ENCODE data around the gene NR5A2. TPM values are rescaled to one million over a fixed set of nuclear protein-coding genes. Genes with fewer than 3 reads are reported as not detected.

The NR5A2 gene
- total and polyA plus RNA-seq, 7 donors, result 0.49 to 13.8 (median 1.9) TPM

DNA sequence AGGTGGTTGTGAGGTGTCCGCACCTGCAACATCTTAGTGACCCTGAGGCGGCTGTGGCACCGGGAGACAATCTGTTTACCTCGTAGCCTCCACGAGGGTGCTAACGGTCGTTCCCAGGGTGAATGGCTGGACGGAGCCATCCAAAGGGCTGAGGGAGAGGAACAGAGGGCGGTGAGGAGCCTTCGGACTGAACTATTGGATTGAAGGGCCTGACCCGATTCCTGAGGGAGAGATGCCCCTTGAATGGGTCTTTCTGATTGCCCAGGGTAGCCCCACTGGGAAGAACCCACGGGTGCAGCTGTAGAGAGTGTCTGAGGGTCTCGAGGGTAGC is 2.3 kb downstream of the NR5A2 start:
- DNase-seq, result no peak
- WGBS, 2 donors, result 6 to 18% methylated on average over 13 of the region's 13 CpGs
- H3K4me3 ChIP-seq, result peak overlapping the region in 1 of 4 donors; percentile 35
- no peaks in the 10 kb centered on the region for H3K9me3 ChIP-seq
- H3K4me1 ChIP-seq, result peaks cover 0 to 23% (median 12%) of the 10 kb centered on the region in 4 donors
- no peak overlapping the region for H3K27ac ChIP-seq
- intact Hi-C loops (cut with DNase I), result no loop called here
- peaks cover 13 to 95% (median 39%) of the 10 kb centered on the region in 3 donors for H3K27me3 ChIP-seq
- no peaks in the 10 kb centered on the region for H3K36me3 ChIP-seq
- TF ChIP-seq EP300 (IDR thresholded peaks at IDR 0.05) (no peak), POLR2AphosphoS5 (IDR thresholded peaks at IDR 0.05) (no peak), POLR2A (IDR thresholded peaks at IDR 0.05) (no peak)
- TF ChIP-seq, protein P1, sequence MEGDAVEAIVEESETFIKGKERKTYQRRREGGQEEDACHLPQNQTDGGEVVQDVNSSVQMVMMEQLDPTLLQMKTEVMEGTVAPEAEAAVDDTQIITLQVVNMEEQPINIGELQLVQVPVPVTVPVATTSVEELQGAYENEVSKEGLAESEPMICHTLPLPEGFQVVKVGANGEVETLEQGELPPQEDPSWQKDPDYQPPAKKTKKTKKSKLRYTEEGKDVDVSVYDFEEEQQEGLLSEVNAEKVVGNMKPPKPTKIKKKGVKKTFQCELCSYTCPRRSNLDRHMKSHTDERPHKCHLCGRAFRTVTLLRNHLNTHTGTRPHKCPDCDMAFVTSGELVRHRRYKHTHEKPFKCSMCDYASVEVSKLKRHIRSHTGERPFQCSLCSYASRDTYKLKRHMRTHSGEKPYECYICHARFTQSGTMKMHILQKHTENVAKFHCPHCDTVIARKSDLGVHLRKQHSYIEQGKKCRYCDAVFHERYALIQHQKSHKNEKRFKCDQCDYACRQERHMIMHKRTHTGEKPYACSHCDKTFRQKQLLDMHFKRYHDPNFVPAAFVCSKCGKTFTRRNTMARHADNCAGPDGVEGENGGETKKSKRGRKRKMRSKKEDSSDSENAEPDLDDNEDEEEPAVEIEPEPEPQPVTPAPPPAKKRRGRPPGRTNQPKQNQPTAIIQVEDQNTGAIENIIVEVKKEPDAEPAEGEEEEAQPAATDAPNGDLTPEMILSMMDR (IDR thresholded peaks at IDR 0.05), result no peak

DNA sequence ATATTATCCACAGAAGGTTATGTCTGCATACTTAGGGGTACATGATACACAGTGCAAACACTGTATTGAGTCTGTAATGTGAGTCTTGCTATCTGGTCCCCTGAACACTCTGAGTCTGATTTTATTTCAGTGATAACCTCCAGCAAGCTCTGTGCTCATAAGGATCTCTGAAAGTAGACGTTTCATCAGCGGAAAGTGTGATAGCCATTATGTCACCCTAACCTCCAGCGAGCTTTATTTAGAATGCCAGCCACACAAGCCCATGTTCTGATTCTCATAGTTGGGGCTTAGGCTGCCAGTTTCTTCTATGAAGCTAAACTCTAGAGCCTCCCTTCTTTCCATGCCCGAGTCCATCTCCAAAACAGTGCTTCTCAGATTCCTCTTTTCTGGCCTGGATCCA is 3.3 kb downstream of the NR5A2 start:
- no peak overlapping the region for H3K4me3 ChIP-seq
- intact Hi-C loops (cut with DNase I), result no loop called here
- 20 to 25% methylated on average over 4 of the region's 4 CpGs for WGBS, 2 donors
- peaks cover 0 to 33% (median 22%) of the 10 kb centered on the region in 4 donors for H3K4me1 ChIP-seq
- no peaks in the 10 kb centered on the region for H3K36me3 ChIP-seq
- no peak for DNase-seq
- no peaks in the 10 kb centered on the region for H3K9me3 ChIP-seq
- TF ChIP-seq EP300 (IDR thresholded peaks at IDR 0.05), result no peak
- H3K27me3 ChIP-seq, result peaks cover 21 to 97% (median 49%) of the 10 kb centered on the region in 3 donors
- no peak overlapping the region for H3K27ac ChIP-seq

DNA sequence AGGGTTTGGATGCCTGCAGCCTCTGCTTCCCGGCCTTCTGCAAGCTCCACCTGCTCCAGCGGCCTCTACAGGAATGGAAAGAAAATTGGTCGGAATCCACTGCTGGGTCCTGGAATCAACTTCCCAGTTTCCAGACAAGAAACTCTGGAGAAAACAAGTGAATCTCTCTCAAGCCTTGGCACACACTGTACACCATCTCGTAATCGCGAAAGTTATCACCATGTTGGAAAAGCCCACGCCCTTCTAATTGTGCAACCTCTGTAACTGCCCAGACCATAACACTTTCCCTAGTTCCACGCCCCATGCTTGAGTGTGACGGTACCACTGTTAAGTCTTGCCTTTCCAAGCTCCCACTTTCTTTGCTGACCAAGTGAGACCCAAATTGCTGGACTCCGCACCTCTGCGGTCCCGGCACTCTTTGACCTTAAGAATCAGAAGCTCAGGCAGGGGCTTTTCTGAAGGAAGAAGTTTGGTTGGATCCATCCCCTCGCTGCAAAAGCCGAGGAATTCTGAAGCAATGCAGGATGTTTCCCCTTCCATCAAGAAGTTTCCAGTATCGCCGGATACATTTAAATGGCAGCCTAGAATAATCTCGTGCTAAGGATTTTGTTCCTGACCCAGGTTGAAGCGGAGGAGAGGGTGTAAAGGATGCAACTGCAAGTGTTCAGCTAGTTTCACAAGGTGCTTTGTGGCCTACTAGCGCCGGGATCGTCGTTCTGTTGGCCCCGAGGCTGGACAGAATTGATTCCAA is 6.2 kb downstream of the NR5A2 start:
- TF ChIP-seq POLR2AphosphoS5 (IDR thresholded peaks at IDR 0.05) (no peak), POLR2A (IDR thresholded peaks at IDR 0.05) (peak in 1 of 2 donors; percentile 37)
- Histone ChIP-seq H3K27ac (no peak overlapping the region), H3K9me3 (no peaks in the 10 kb centered on the region), H3K36me3 (no peaks in the 10 kb centered on the region), H3K4me3 (no peak overlapping the region), H3K27me3 (peaks cover 29 to 99% (median 75%) of the 10 kb centered on the region in 3 donors), H3K4me1 (peaks cover 0 to 35% (median 27%) of the 10 kb centered on the region in 4 donors)
- WGBS, 2 donors, result 14 to 29% methylated on average over 23 of the region's 23 CpGs
- intact Hi-C loops (cut with DNase I), result no loop called here
- no peak for DNase-seq

DNA sequence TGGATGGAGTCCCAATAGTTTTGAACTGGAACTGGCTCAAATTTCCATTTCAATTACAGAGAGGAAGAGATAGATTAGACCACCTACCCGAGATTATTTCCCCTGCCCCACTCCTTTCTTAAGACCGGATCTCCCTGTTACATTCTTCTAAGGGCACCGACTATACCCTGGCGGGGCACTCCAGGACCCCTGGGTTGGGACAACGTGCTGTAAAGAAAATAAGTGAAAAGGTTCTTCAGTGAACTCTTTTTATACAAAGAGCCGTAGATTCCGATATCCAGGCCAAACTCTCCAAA is 6.7 kb downstream of the NR5A2 start:
- DNase-seq, result no peak
- no peaks in the 10 kb centered on the region for H3K9me3 ChIP-seq
- intact Hi-C loops (cut with DNase I), result no loop called here
- TF ChIP-seq EP300 (IDR thresholded peaks at IDR 0.05), result no peak
- H3K27me3 ChIP-seq, result peaks cover 30 to 99% (median 75%) of the 10 kb centered on the region in 3 donors
- WGBS, 2 donors, result 32 to 43% methylated on average over 7 of the region's 7 CpGs
- H3K27ac ChIP-seq, result no peak overlapping the region
- H3K4me1 ChIP-seq, result peaks cover 0 to 35% (median 27%) of the 10 kb centered on the region in 4 donors
- H3K36me3 ChIP-seq, result no peaks in the 10 kb centered on the region
- no peak overlapping the region for H3K4me3 ChIP-seq

DNA sequence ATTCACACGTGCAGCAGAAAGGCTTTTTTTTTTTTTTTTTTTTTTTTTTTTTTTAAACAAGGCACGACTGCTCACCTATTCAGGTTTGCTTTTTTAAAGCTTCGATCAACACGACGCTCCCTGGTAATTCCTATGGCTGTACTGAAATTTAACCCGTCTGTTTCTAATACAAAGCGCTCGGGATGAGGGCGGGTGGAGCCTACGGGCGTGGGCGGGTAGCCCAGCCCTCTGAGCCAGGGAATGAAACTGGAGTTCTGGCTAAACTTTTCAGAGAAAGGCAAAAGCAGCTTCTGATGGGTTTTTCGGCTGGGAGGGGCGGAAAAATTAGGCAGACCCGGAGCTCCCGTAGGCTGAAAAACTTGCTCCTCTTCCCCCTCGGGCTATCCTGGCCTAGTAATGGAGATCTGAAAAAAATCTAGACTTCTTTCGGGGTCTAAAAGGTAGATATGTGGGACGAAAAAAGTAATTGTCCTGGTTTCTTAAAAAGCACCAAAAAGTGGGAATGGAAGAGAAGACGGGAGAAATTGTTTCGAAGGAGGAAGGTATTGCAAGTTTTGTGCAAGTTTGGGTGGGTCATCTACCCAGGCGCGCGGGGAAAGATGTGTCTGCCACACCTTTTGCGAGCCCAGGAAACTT is 7.4 kb downstream of the NR5A2 start:
- intact Hi-C loops (cut with DNase I), result no loop called here
- 3 to 6% methylated on average over 25 of the region's 25 CpGs for WGBS, 2 donors
- Histone ChIP-seq H3K9me3 (no peaks in the 10 kb centered on the region), H3K4me1 (peaks cover 0 to 36% (median 30%) of the 10 kb centered on the region in 4 donors), H3K27ac (no peak overlapping the region), H3K36me3 (no peaks in the 10 kb centered on the region), H3K4me3 (peak overlapping the region in 2 of 4 donors; percentile 0 to 3), H3K27me3 (peaks cover 27 to 99% (median 75%) of the 10 kb centered on the region in 3 donors)
- no peak for DNase-seq
- TF ChIP-seq EP300 (IDR thresholded peaks at IDR 0.05) (no peak), POLR2AphosphoS5 (IDR thresholded peaks at IDR 0.05) (no peak), POLR2A (IDR thresholded peaks at IDR 0.05) (peak in 1 of 2 donors; percentile 31)

- Histone ChIP-seq H3K27me3 (peaks cover 33 to 99% (median 78%) of the 10 kb centered on the region in 3 donors), H3K36me3 (no peaks in the 10 kb centered on the region), H3K9me3 (no peaks in the 10 kb centered on the region), H3K4me3 (peak overlapping the region in 3 of 4 donors; percentile 0 to 10 (median 3)), H3K4me1 (peaks cover 0 to 42% (median 34%) of the 10 kb centered on the region in 4 donors), H3K27ac (no peak overlapping the region)
- TF ChIP-seq, protein P1 (IDR thresholded peaks at IDR 0.05), result no peak
- TF ChIP-seq POLR2A (IDR thresholded peaks at IDR 0.05) (no peak), EP300 (IDR thresholded peaks at IDR 0.05) (no peak), POLR2AphosphoS5 (IDR thresholded peaks at IDR 0.05) (no peak)
- DNase-seq, result no peak
- whole genome bisulfite sequencing, 2 donors, result 3 to 5% methylated on average over 36 of the region's 36 CpGs
- intact Hi-C loops (cut with DNase I), result no loop called here
Observed at GRCh38 chr1:200035397-200035955, 8.0 kb downstream of the NR5A2 start.
